Calu3 (cell line): ENCODE measurements around the gene DIS3L2. TPM values are rescaled to one million over a fixed set of nuclear protein-coding genes. Genes with fewer than 3 reads are reported as not detected.
"Not testable (repeated sequence)": the region's sequence is repeated elsewhere in the genome, so short reads cannot be mapped to it uniquely, and the experiment has no call there.

Experiments used
- BruUV-seq: library from RNA; stranded (reverse); fragments of 400-500 nt; replicated peaks from 2 replicates; lab custom pipeline; 2021; lab: Mats Ljungman, UMichigan
- CTCF ChIA-PET: fragments of 300-600 bp; sonication (Branson Sonifier 250); formaldehyde crosslinking; loops from one replicate; lab custom pipeline; 2022; ENCODE audit warnings: antibody characterized with exemption; lab: Charles Lee
- DNase-seq: peaks from one replicate; pipeline ENCODE4 v3.0.0; 2022
- H3K27ac Mint-ChIP-seq: one replicate; pipeline ENCODE4 v1.8.0; 2022; ENCODE audit warnings: mixed read lengths; ENCODE audit not compliant: unreplicated experiment
- H3K27me3 Mint-ChIP-seq: one replicate; pipeline ENCODE4 v1.8.0; 2022; ENCODE audit warnings: mixed read lengths; ENCODE audit not compliant: unreplicated experiment
- H3K36me3 Mint-ChIP-seq: one replicate; pipeline ENCODE4 v1.8.0; 2022; ENCODE audit warnings: mild to moderate bottlenecking, moderate library complexity, mixed read lengths; ENCODE audit not compliant: insufficient read depth, unreplicated experiment
- H3K4me1 Mint-ChIP-seq: one replicate; pipeline ENCODE4 v1.8.0; 2022; ENCODE audit warnings: mild to moderate bottlenecking, low read depth, mixed read lengths; ENCODE audit not compliant: unreplicated experiment
- H3K4me3 Mint-ChIP-seq: one replicate; pipeline ENCODE4 v1.8.0; 2022; ENCODE audit warnings: mild to moderate bottlenecking, low read depth, moderate library complexity, mixed read lengths; ENCODE audit not compliant: unreplicated experiment
- H3K9me3 Mint-ChIP-seq: one replicate; pipeline ENCODE4 v1.8.0; 2022; ENCODE audit warnings: low read depth, mixed read lengths; ENCODE audit not compliant: unreplicated experiment
- intact Hi-C: fragments of 100-400 bp; cut with micrococcal nuclease; formaldehyde crosslinking; loops from one replicate; pipeline ENCODE4 v1.10.0; 2022; ENCODE audit not compliant: unreplicated experiment
- total RNA-seq: library from RNA; stranded (reverse); gene quantifications from 2 replicates; pipeline ENCODE4 v1.2.3, GENCODE V29; 2022
- TF ChIP-seq, protein P1 (sequence below): fragments of 200-600 bp; IDR thresholded peaks from one replicate; pipeline ENCODE4 v1.8.0; 2022; ENCODE audit warnings: antibody characterized with exemption; ENCODE audit not compliant: unreplicated experiment

The DIS3L2 gene
- total RNA-seq, 1 experiment from 2014 or later: 46.0 TPM

DNA sequence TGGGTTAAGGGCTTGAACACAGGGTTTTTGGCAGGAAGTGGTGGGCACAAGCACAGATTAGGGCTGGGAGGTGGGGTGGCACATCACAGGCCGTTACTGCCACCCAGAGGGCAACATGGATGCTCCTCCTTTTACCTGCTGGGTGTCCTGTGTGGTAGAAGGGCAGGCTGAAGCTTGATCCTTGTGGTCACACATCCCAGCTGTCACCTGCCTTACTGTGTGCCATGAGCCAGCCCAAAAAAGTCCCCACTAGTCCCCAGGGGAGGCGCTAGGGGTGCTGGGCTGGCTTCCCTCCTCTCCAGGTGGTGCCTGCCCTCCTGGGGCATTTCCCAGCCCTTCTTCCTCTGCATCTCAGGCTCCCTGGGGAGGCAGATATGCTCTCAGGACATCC is 366.5 kb downstream of the DIS3L2 start:
- no peak for DNase-seq
- Mint-ChIP-seq H3K4me1 (no peaks in the 10 kb centered on the region), H3K36me3 (no peaks in the 10 kb centered on the region), H3K9me3 (no peaks in the 10 kb centered on the region), H3K4me3 (no peak overlapping the region), H3K27me3 (no peaks in the 10 kb centered on the region), H3K27ac (no peak overlapping the region)
- no TSS peak for BruUV-seq
- TF ChIP-seq, protein P1, sequence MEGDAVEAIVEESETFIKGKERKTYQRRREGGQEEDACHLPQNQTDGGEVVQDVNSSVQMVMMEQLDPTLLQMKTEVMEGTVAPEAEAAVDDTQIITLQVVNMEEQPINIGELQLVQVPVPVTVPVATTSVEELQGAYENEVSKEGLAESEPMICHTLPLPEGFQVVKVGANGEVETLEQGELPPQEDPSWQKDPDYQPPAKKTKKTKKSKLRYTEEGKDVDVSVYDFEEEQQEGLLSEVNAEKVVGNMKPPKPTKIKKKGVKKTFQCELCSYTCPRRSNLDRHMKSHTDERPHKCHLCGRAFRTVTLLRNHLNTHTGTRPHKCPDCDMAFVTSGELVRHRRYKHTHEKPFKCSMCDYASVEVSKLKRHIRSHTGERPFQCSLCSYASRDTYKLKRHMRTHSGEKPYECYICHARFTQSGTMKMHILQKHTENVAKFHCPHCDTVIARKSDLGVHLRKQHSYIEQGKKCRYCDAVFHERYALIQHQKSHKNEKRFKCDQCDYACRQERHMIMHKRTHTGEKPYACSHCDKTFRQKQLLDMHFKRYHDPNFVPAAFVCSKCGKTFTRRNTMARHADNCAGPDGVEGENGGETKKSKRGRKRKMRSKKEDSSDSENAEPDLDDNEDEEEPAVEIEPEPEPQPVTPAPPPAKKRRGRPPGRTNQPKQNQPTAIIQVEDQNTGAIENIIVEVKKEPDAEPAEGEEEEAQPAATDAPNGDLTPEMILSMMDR: no peak
- CTCF ChIA-PET: no interaction called here
- intact Hi-C loops: no loop called here

GRCh38 chr2:232328516-232329460 is 367.3 kb downstream of the DIS3L2 start:
- Mint-ChIP-seq H3K4me1 (no peaks in the 10 kb centered on the region), H3K9me3 (no peaks in the 10 kb centered on the region), H3K4me3 (no peak overlapping the region), H3K27me3 (no peaks in the 10 kb centered on the region), H3K27ac (no peak overlapping the region), H3K36me3 (no peaks in the 10 kb centered on the region)
- intact Hi-C loops: no loop called here
- no TSS peak for BruUV-seq
- CTCF ChIA-PET: no interaction called here
- DNase-seq: no peak
- TF ChIP-seq, protein P1: no peak

DNA sequence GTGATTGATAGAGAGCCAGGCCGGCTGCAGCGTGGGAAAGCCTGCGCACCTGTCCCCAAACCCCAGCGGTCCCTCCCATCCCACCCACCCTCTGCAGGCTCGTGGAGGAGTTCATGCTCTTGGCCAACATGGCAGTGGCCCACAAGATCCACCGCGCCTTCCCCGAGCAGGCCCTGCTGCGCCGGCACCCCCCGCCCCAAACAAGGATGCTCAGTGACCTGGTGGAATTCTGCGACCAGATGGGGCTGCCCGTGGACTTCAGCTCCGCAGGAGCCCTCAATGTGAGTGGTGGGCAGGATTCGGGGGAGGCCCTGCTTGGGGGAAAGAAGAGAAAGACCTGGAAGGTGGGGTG is 368.2 kb downstream of the DIS3L2 start:
- DNase-seq: no peak
- no peak overlapping the region for H3K27ac Mint-ChIP-seq
- BruUV-seq: no TSS peak

DNA sequence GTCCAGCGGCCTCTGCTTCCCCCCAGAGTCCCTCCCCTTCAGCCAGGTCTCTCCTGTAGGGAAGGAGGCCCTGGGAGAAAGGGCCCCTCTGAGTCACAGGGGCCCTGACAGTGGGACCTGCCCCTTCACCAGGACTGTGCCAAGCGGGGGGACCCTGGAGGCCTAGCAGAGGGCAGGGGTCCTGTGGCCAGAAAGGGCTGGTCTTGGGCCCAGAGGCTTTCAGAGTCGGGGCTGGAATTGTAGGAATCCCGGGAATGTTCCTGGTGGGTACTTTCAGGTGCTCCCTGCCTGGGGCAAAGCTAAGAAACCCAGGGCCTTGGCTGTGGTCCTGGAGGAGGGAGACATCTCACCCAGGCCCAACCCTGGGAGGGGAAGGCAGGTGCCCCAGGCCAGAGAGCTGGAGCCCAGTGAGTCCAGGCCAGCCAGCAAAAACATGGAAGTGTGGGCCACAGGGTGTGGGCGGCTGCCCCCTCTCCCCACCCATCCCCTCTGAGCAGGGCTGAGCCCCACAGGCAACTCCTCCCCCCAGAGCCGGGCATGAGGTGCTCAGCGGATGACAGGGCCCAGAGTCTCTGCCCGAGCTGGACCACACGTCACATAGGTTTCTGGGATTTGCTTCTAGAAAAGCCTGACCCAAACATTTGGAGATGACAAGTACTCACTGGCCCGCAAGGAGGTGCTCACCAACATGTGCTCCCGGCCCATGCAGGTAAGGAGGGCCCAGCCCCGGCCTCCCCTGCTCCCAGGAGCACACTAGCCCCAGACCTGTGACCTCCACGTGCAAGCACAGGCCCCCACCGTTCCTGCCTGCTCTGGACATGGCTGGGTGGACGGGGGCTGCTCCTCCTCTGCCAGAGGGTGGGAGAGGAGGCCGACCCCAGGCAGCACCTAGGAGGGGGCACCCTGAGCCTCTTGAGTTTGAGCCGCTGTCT is 368.8 kb downstream of the DIS3L2 start:
- Mint-ChIP-seq H3K4me3 (no peak overlapping the region), H3K9me3 (no peaks in the 10 kb centered on the region), H3K4me1 (no peaks in the 10 kb centered on the region), H3K36me3 (peaks cover 4% of the 10 kb centered on the region), H3K27ac (no peak overlapping the region), H3K27me3 (no peaks in the 10 kb centered on the region)
- CTCF ChIA-PET: no interaction called here
- TF ChIP-seq, protein P1: no peak
- no TSS peak for BruUV-seq
- no peak for DNase-seq
- intact Hi-C loops: no loop called here

More for the DNA sequence above, 368.2 kb downstream of the DIS3L2 start:
- CTCF ChIA-PET: no interaction called here
- no peak overlapping the region for H3K4me3 Mint-ChIP-seq
- H3K4me1 Mint-ChIP-seq: no peaks in the 10 kb centered on the region
- H3K27me3 Mint-ChIP-seq: no peaks in the 10 kb centered on the region
- H3K36me3 Mint-ChIP-seq: peaks cover 4% of the 10 kb centered on the region
- intact Hi-C loops: no loop called here
- TF ChIP-seq, protein P1: no peak
- no peaks in the 10 kb centered on the region for H3K9me3 Mint-ChIP-seq

GRCh38 chr2:232331061-232331460 is 369.5 kb downstream of the DIS3L2 start:
- CTCF ChIA-PET: not testable (repeated sequence)

GRCh38 chr2:232331641-232332040 is 370.1 kb downstream of the DIS3L2 start:
- H3K9me3 Mint-ChIP-seq, H3K36me3 Mint-ChIP-seq, BruUV-seq, H3K4me3 Mint-ChIP-seq, H3K27ac Mint-ChIP-seq, DNase-seq, CTCF ChIA-PET, intact Hi-C loops, H3K4me1 Mint-ChIP-seq, H3K27me3 Mint-ChIP-seq: not testable (repeated sequence)

More at GRCh38 chr2:232331061-232331460, 369.5 kb downstream of the DIS3L2 start:
- intact Hi-C loops, H3K9me3 Mint-ChIP-seq, H3K36me3 Mint-ChIP-seq, DNase-seq, H3K4me3 Mint-ChIP-seq, H3K27ac Mint-ChIP-seq, H3K27me3 Mint-ChIP-seq, BruUV-seq, H3K4me1 Mint-ChIP-seq: not testable (repeated sequence)
